HepG2 (cell line): ENCODE measurements around the gene FIS1. TPM values are rescaled to one million over a fixed set of nuclear protein-coding genes. Genes with fewer than 3 reads are reported as not detected.
A peak's percentile ranks its signal among the peaks of the same experiment; 100 is the strongest.

Source experiments
- CHD2 ChIP-seq: IDR thresholded peaks from 2 replicates; pipeline ENCODE4 v1.6.1; 2011; ENCODE audit warnings: low read depth, low read length, improper control_type of control experiment
- LCORL ChIP-seq, 2 experiments: fragments of 450-650 bp in 1 of 2; sonication (generic) in 1 of 2; formaldehyde crosslinking in 1 of 2; IDR thresholded peaks; 2 replicates each; pipeline versions ENCODE4 v1.5.0 to v1.6.1; 2017 to 2020; ENCODE audit warnings: antibody characterized with exemption in 1 of 2, missing genetic modification reagents in 1 of 2
- MIXL1 ChIP-seq: IDR thresholded peaks from 2 replicates; pipeline ENCODE4 v1.6.1; 2016
- NFE2L2 ChIP-seq: fragments of 150-350 bp; IDR thresholded peaks from 2 replicates; pipeline ENCODE4 v1.6.1; 2014; ENCODE audit warnings: low read length
- NFKB2 ChIP-seq: sonication (generic); formaldehyde crosslinking; IDR thresholded peaks from 2 replicates; pipeline ENCODE4 v1.4.0; 2020; ENCODE audit warnings: missing genetic modification reagents, borderline replicate concordance
- RBM22 ChIP-seq: fragments of 200-400 bp; formaldehyde crosslinking; optimal IDR thresholded peaks from 2 replicates; pipeline ENCODE3; 2017; ENCODE audit warnings: mild to moderate bottlenecking, low read length, moderate library complexity
- RORA ChIP-seq: sonication (generic); formaldehyde crosslinking; IDR thresholded peaks from 2 replicates; pipeline ENCODE4 v1.5.0; 2020; ENCODE audit warnings: mild to moderate bottlenecking, missing genetic modification reagents, moderate library complexity
- SALL2 ChIP-seq: sonication (generic); formaldehyde crosslinking; IDR thresholded peaks from 2 replicates; pipeline ENCODE4 v1.8.1; 2023; ENCODE audit warnings: mild to moderate bottlenecking, missing genetic modification reagents, inconsistent platforms
- ZIK1 ChIP-seq: sonication (generic); formaldehyde crosslinking; IDR thresholded peaks from 2 replicates; pipeline ENCODE4 v1.5.0; 2020; ENCODE audit warnings: mild to moderate bottlenecking, low read depth, missing genetic modification reagents, borderline replicate concordance
- ZNF234 ChIP-seq: sonication (generic); formaldehyde crosslinking; conservative IDR thresholded peaks from 2 replicates; pipeline ENCODE4 v1.5.1; 2020; ENCODE audit warnings: mild to moderate bottlenecking, missing genetic modification reagents
- ZNF616 ChIP-seq: sonication (generic); formaldehyde crosslinking; IDR thresholded peaks from 2 replicates; pipeline ENCODE4 v1.5.0; 2020; ENCODE audit warnings: low read depth, mild to moderate bottlenecking, missing genetic modification reagents
- ZNF878 ChIP-seq: sonication (generic); formaldehyde crosslinking; IDR thresholded peaks from 2 replicates; pipeline ENCODE4 v1.8.1; 2023; ENCODE audit warnings: mild to moderate bottlenecking, missing genetic modification reagents, moderate library complexity
- ZSCAN31 ChIP-seq: sonication (generic); formaldehyde crosslinking; IDR thresholded peaks from 2 replicates; pipeline ENCODE4 v1.5.0; 2020; ENCODE audit warnings: low read depth, mild to moderate bottlenecking, missing genetic modification reagents
- polyA plus RNA-seq, 8 experiments: library from polyadenylated mRNA; depleted of rRNA in 3 of 8; stranded (reverse) in 7 of 8; unstranded in 1 of 8; fragments of >200 nt; fragmentation: Illumina TruSeq in 4 of 8; extraction: Trizol in 4 of 8; gene quantifications; 2 replicates each; pipeline versions ENCODE4 v1.2.1 to v1.2.3, GENCODE V29; 2011 to 2016; ENCODE audit warnings: low read depth in 4 of 8, missing spikeins in 1 of 8, mixed read lengths in 1 of 8; ENCODE audit not compliant: insufficient read depth in 1 of 8
- total RNA-seq, 5 experiments: library from RNA; depleted of rRNA; stranded (reverse); fragments of >200 nt; fragmentation: Illumina TruSeq; extraction: Trizol; gene quantifications; 2 replicates each; pipeline ENCODE4 v1.2.3, GENCODE V29; 2016; ENCODE audit warnings: low read depth in 1 of 5
- TF ChIP-seq, protein P1 (sequence below): IDR thresholded peaks from 2 replicates; pipeline ENCODE4 v1.6.1; 2016; ENCODE audit warnings: control low read depth
- TF ChIP-seq, protein P2 (sequence below): sonication (generic); formaldehyde crosslinking; conservative IDR thresholded peaks from 2 replicates; pipeline ENCODE4 v1.8.0; 2022; ENCODE audit warnings: mild to moderate bottlenecking, moderate library complexity, missing genetic modification reagents
- TF ChIP-seq, protein P3 (sequence below): conservative IDR thresholded peaks from 2 replicates; pipeline ENCODE4 v1.6.1; 2018; ENCODE audit warnings: missing genetic modification reagents
- TF ChIP-seq, protein P4 (sequence below): sonication (generic); formaldehyde crosslinking; IDR thresholded peaks from 2 replicates; pipeline ENCODE4 v1.5.1; 2020; ENCODE audit warnings: missing genetic modification reagents, mild to moderate bottlenecking, borderline replicate concordance
- TF ChIP-seq, protein P5 (sequence below): sonication (generic); formaldehyde crosslinking; IDR thresholded peaks from 2 replicates; pipeline ENCODE4 v1.5.0; 2020; ENCODE audit warnings: mild to moderate bottlenecking, missing genetic modification reagents, borderline replicate concordance

FIS1 gene
- total and polyA plus RNA-seq, 2 of the 13 experiments (the other 11 are each of a cell fraction or from before 2014, with no cell fraction given): 97.5 to 101 TPM

DNA sequence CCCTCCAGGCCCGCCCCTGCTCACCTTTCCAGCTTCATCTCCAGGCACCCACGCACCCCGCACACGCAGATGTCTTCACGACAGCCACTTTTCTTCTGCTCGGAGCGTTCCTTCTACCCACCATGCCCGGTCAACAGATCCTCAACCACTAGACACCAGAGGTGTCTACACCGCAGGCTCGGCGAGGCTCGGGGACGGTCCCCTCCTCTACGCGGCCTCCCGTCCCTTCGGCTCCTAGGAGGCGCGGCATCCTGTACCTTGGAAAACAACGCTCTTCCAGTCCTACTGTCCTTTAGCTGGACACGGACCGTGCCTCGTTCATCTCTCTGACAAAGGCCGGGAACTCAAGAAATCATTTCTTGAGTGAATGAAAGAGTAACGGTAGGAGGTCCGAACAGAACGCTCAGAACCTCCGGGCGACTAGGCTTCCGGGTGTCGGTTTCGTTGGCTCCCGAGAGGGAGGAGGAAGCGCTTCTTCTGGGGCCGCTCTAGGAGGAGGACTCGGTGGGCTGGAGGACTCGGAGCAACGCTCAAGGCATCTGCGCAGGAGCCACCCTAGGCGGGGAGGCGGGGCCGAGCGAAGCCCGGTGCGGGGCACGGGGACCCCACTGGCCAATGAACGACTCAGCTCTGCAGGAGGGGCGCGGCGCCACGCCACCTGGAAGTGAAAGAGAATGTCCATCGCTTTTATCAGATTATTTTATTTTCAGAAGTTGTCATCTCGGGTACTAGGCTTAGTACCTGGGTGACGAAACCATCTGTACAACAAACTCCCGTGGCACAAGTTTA, 7.2 kb upstream of the FIS1 start (continued):
- TF ChIP-seq ZSCAN31 (peak; percentile 67; the same call in 1 of the 2 replicates), LCORL (IDR thresholded peaks at IDR 0.05) (no peak), LCORL (CRISPR knock-in tag; IDR thresholded peaks at IDR 0.05) (peak; percentile 57), NFKB2 (CRISPR knock-in tag) (peak; percentile 31; the same call in 1 of the 2 replicates), RORA (CRISPR knock-in tag) (no peak), NFE2L2 (no peak), ZNF878 (CRISPR knock-in tag) (no peak), RBM22 (no peak), ZNF616 (CRISPR knock-in tag) (no peak), CHD2 (peak; percentile 33; the same call in 1 of the 2 replicates), SALL2 (CRISPR knock-in tag) (peak; percentile 59; the same call in 1 of the 2 replicates), MIXL1 (CRISPR knock-in tag) (no peak), ZNF234 (CRISPR knock-in tag) (no peak), ZIK1 (no peak)
- TF ChIP-seq, protein P1, sequence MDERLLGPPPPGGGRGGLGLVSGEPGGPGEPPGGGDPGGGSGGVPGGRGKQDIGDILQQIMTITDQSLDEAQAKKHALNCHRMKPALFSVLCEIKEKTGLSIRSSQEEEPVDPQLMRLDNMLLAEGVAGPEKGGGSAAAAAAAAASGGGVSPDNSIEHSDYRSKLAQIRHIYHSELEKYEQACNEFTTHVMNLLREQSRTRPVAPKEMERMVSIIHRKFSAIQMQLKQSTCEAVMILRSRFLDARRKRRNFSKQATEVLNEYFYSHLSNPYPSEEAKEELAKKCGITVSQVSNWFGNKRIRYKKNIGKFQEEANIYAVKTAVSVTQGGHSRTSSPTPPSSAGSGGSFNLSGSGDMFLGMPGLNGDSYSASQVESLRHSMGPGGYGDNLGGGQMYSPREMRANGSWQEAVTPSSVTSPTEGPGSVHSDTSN (CRISPR knock-in tag): peak; percentile 28; the same call in 1 of the 2 replicates
- TF ChIP-seq, protein P2, sequence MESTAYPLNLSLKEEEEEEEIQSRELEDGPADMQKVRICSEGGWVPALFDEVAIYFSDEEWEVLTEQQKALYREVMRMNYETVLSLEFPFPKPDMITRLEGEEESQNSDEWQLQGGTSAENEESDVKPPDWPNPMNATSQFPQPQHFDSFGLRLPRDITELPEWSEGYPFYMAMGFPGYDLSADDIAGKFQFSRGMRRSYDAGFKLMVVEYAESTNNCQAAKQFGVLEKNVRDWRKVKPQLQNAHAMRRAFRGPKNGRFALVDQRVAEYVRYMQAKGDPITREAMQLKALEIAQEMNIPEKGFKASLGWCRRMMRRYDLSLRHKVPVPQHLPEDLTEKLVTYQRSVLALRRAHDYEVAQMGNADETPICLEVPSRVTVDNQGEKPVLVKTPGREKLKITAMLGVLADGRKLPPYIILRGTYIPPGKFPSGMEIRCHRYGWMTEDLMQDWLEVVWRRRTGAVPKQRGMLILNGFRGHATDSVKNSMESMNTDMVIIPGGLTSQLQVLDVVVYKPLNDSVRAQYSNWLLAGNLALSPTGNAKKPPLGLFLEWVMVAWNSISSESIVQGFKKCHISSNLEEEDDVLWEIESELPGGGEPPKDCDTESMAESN (CRISPR knock-in tag): 0 out of 2 replicates have a peak, but pooled peaks have one; percentile 3
- TF ChIP-seq, protein P3, sequence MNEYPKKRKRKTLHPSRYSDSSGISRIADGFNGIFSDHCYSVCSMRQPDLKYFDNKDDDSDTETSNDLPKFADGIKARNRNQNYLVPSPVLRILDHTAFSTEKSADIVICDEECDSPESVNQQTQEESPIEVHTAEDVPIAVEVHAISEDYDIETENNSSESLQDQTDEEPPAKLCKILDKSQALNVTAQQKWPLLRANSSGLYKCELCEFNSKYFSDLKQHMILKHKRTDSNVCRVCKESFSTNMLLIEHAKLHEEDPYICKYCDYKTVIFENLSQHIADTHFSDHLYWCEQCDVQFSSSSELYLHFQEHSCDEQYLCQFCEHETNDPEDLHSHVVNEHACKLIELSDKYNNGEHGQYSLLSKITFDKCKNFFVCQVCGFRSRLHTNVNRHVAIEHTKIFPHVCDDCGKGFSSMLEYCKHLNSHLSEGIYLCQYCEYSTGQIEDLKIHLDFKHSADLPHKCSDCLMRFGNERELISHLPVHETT (CRISPR knock-in tag): 0 out of 2 replicates have a peak, but pooled peaks have one; percentile 39
- TF ChIP-seq, protein P4, sequence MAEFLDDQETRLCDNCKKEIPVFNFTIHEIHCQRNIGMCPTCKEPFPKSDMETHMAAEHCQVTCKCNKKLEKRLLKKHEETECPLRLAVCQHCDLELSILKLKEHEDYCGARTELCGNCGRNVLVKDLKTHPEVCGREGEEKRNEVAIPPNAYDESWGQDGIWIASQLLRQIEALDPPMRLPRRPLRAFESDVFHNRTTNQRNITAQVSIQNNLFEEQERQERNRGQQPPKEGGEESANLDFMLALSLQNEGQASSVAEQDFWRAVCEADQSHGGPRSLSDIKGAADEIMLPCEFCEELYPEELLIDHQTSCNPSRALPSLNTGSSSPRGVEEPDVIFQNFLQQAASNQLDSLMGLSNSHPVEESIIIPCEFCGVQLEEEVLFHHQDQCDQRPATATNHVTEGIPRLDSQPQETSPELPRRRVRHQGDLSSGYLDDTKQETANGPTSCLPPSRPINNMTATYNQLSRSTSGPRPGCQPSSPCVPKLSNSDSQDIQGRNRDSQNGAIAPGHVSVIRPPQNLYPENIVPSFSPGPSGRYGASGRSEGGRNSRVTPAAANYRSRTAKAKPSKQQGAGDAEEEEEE: 0 out of 2 replicates have a peak, but pooled peaks have one; percentile 83
- TF ChIP-seq, protein P5, sequence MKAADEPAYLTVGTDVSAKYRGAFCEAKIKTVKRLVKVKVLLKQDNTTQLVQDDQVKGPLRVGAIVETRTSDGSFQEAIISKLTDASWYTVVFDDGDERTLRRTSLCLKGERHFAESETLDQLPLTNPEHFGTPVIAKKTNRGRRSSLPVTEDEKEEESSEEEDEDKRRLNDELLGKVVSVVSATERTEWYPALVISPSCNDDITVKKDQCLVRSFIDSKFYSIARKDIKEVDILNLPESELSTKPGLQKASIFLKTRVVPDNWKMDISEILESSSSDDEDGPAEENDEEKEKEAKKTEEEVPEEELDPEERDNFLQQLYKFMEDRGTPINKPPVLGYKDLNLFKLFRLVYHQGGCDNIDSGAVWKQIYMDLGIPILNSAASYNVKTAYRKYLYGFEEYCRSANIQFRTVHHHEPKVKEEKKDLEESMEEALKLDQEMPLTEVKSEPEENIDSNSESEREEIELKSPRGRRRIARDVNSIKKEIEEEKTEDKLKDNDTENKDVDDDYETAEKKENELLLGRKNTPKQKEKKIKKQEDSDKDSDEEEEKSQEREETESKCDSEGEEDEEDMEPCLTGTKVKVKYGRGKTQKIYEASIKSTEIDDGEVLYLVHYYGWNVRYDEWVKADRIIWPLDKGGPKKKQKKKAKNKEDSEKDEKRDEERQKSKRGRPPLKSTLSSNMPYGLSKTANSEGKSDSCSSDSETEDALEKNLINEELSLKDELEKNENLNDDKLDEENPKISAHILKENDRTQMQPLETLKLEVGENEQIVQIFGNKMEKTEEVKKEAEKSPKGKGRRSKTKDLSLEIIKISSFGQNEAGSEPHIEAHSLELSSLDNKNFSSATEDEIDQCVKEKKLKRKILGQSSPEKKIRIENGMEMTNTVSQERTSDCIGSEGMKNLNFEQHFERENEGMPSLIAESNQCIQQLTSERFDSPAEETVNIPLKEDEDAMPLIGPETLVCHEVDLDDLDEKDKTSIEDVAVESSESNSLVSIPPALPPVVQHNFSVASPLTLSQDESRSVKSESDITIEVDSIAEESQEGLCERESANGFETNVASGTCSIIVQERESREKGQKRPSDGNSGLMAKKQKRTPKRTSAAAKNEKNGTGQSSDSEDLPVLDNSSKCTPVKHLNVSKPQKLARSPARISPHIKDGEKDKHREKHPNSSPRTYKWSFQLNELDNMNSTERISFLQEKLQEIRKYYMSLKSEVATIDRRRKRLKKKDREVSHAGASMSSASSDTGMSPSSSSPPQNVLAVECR (CRISPR knock-in tag): peak; percentile 95
